IMR-90 (cell line): ENCODE measurements around the gene CTCF. TPM values are rescaled to one million over a fixed set of nuclear protein-coding genes. Genes with fewer than 3 reads are reported as not detected.

Experiments used
- ATAC-seq: fragments of 200-7000 bp; cut with Tn5 transposase; 2 replicates; pipeline ENCODE4 v1.9.1; 2020; ENCODE audit warnings: low read depth, mild to moderate bottlenecking, moderate library complexity
- BruUV-seq: library from RNA; stranded (reverse); fragments of 400-500 nt; replicated peaks from 2 replicates; lab custom pipeline; 2021; lab: Mats Ljungman, UMichigan
- CTCF ChIA-PET: fragments of 300-600 bp; formaldehyde crosslinking; extraction: SDS; loops from one replicate; lab custom pipeline; 2021; ENCODE audit warnings: antibody characterized with exemption; lab: Yijun Ruan, JAX
- POLR2A ChIA-PET: fragments of 300-600 bp; sonication (Branson Sonifier 250); formaldehyde crosslinking; loops from one replicate; lab custom pipeline; 2022; ENCODE audit warnings: antibody characterized with exemption; ENCODE audit not compliant: unreplicated experiment; lab: Charles Lee
- DNase-seq: peaks from one replicate; pipeline ENCODE4 v3.0.0; 2013
- H2AFZ ChIP-seq: replicated peaks from 2 replicates; pipeline ENCODE3; 2013; ENCODE audit warnings: low read length, mild to moderate bottlenecking; ENCODE audit not compliant: poor library complexity
- H2AK5ac ChIP-seq: 2 replicates; pipeline ENCODE4 v1.6.1; 2013; ENCODE audit warnings: low read depth, low read length, inconsistent platforms
- H2AK9ac ChIP-seq: replicated peaks from 2 replicates; pipeline ENCODE3; 2013; ENCODE audit warnings: mild to moderate bottlenecking, low read depth, low read length, moderate library complexity; ENCODE audit not compliant: poor library complexity
- H2BK120ac ChIP-seq: 2 replicates; pipeline ENCODE4 v1.6.1; 2013; ENCODE audit warnings: low read depth, low read length, inconsistent platforms
- H2BK15ac ChIP-seq: 3 replicates; pipeline ENCODE4 v1.6.1; 2013; ENCODE audit warnings: low read depth, low read length, inconsistent platforms
- H2BK20ac ChIP-seq: 2 replicates; pipeline ENCODE4 v1.6.1; 2013; ENCODE audit warnings: low read depth, mild to moderate bottlenecking, inconsistent platforms, low read length, moderate library complexity
- H2BK5ac ChIP-seq: 2 replicates; pipeline ENCODE4 v1.6.1; 2013; ENCODE audit warnings: mild to moderate bottlenecking, low read depth, low read length, inconsistent platforms; ENCODE audit not compliant: poor library complexity, severe bottlenecking
- H3K14ac ChIP-seq: replicated peaks from 2 replicates; pipeline ENCODE4 v1.6.1; 2013; ENCODE audit warnings: low read depth, low read length, inconsistent platforms
- H3K18ac ChIP-seq: 2 replicates; pipeline ENCODE4 v1.6.1; 2013; ENCODE audit warnings: low read depth, low read length, control low read depth
- H3K23ac ChIP-seq: 2 replicates; pipeline ENCODE4 v1.6.1; 2013; ENCODE audit warnings: low read depth, low read length, inconsistent platforms
- H3K27ac ChIP-seq: 2 replicates; pipeline ENCODE4 v1.5.1; 2013; ENCODE audit warnings: mild to moderate bottlenecking, control low read depth, low read length; ENCODE audit not compliant: insufficient read depth
- H3K27me3 ChIP-seq: 2 replicates; pipeline ENCODE4 v1.6.1; 2013; ENCODE audit warnings: low read length; ENCODE audit not compliant: control insufficient read depth, insufficient read depth
- H3K36me3 ChIP-seq: 2 replicates; pipeline ENCODE4 v1.6.1; 2013; ENCODE audit warnings: low read length, mixed read lengths; ENCODE audit not compliant: control insufficient read depth, insufficient read depth
- H3K4ac ChIP-seq: 2 replicates; pipeline ENCODE4 v1.6.1; 2013; ENCODE audit warnings: low read depth, low read length, inconsistent platforms
- H3K4me1 ChIP-seq: 2 replicates; pipeline ENCODE4 v1.6.1; 2013; ENCODE audit warnings: low read length, mixed read lengths; ENCODE audit not compliant: control insufficient read depth, insufficient read depth
- H3K4me2 ChIP-seq: 2 replicates; pipeline ENCODE4 v1.6.1; 2013; ENCODE audit warnings: low read depth, mild to moderate bottlenecking, control low read depth, low read length, moderate library complexity
- H3K4me3 ChIP-seq: 2 replicates; pipeline ENCODE4 v1.5.1; 2013; ENCODE audit warnings: low read depth, mild to moderate bottlenecking, control low read depth, low read length, moderate library complexity; ENCODE audit not compliant: insufficient read depth
- H3K56ac ChIP-seq: 2 replicates; pipeline ENCODE4 v1.6.1; 2013; ENCODE audit warnings: low read length, inconsistent platforms; ENCODE audit not compliant: insufficient read depth; ENCODE audit errors: extremely low read depth
- H3K79me1 ChIP-seq, 2 experiments: 2 replicates each; pipeline ENCODE4 v1.6.1; 2013; ENCODE audit warnings: low read length in 2 of 2, inconsistent platforms in 1 of 2, low read depth in 1 of 2
- H3K9ac ChIP-seq: 2 replicates; pipeline ENCODE4 v1.6.1; 2013; ENCODE audit warnings: low read depth, low read length, control low read depth
- H3K9me1 ChIP-seq: 2 replicates; pipeline ENCODE4 v1.6.1; 2013; ENCODE audit warnings: low read length, inconsistent platforms; ENCODE audit not compliant: insufficient read depth
- H3K9me3 ChIP-seq: 2 replicates; pipeline ENCODE4 v1.6.1; 2013; ENCODE audit warnings: low read length; ENCODE audit not compliant: control insufficient read depth, insufficient read depth
- H4K20me1 ChIP-seq: 2 replicates; pipeline ENCODE4 v1.6.1; 2013; ENCODE audit warnings: low read length, inconsistent platforms; ENCODE audit not compliant: insufficient read depth
- H4K5ac ChIP-seq: 2 replicates; pipeline ENCODE4 v1.6.1; 2013; ENCODE audit warnings: mild to moderate bottlenecking, low read depth, low read length, control low read depth
- H4K8ac ChIP-seq, 2 experiments: 2 replicates each; pipeline ENCODE4 v1.6.1; 2013; ENCODE audit warnings: low read depth in 2 of 2, low read length in 2 of 2, control low read depth in 1 of 2, inconsistent platforms in 1 of 2
- H4K91ac ChIP-seq: 2 replicates; pipeline ENCODE4 v1.6.1; 2013; ENCODE audit warnings: low read depth, low read length, inconsistent platforms; ENCODE audit not compliant: insufficient read depth
- BHLHE40 ChIP-seq: fragments of 150-350 bp; IDR thresholded peaks from 2 replicates; pipeline ENCODE4 v1.6.1; 2016; ENCODE audit warnings: mild to moderate bottlenecking, low read depth, low read length
- CEBPB ChIP-seq: IDR thresholded peaks from 2 replicates; pipeline ENCODE4 v1.6.1; 2012; ENCODE audit warnings: low read depth, low read length, improper control_type of control experiment
- CHD1 ChIP-seq: IDR thresholded peaks from 2 replicates; pipeline ENCODE4 v1.6.1; 2012; ENCODE audit warnings: low read depth, low read length, improper control_type of control experiment
- CTCF ChIP-seq: conservative IDR thresholded peaks from 2 replicates; pipeline ENCODE4 v1.5.1; 2012; ENCODE audit warnings: mild to moderate bottlenecking, low read depth, low read length, improper control_type of control experiment
- ELK1 ChIP-seq: fragments of 150-350 bp; IDR thresholded peaks from 2 replicates; pipeline ENCODE4 v1.6.1; 2016; ENCODE audit warnings: low read depth, mild to moderate bottlenecking, low read length, moderate library complexity, borderline replicate concordance
- FOS ChIP-seq: fragments of 150-350 bp; IDR thresholded peaks from 2 replicates; pipeline ENCODE4 v1.6.1; 2016; ENCODE audit warnings: low read depth, low read length
- MAFK ChIP-seq: IDR thresholded peaks from 2 replicates; pipeline ENCODE4 v1.6.1; 2012; ENCODE audit warnings: low read depth, low read length, improper control_type of control experiment
- MAZ ChIP-seq: IDR thresholded peaks from 2 replicates; pipeline ENCODE4 v1.6.1; 2012; ENCODE audit warnings: low read depth, mild to moderate bottlenecking, low read length, improper control_type of control experiment, moderate library complexity, borderline replicate concordance
- MXI1 ChIP-seq: IDR thresholded peaks from 2 replicates; pipeline ENCODE4 v1.6.1; 2012; ENCODE audit warnings: low read depth, mild to moderate bottlenecking, low read length, moderate library complexity, borderline replicate concordance
- NFE2L2 ChIP-seq: fragments of 150-350 bp; IDR thresholded peaks from 2 replicates; pipeline ENCODE4 v1.6.1; 2016; ENCODE audit warnings: low read depth, mild to moderate bottlenecking, low read length
- POLR2A ChIP-seq: IDR thresholded peaks from 2 replicates; pipeline ENCODE4 v1.6.1; 2012; ENCODE audit warnings: mild to moderate bottlenecking, low read depth, low read length
- RAD21 ChIP-seq: IDR thresholded peaks from 2 replicates; pipeline ENCODE4 v1.6.1; 2012; ENCODE audit warnings: low read length, improper control_type of control experiment
- RCOR1 ChIP-seq: IDR thresholded peaks from 2 replicates; pipeline ENCODE4 v1.6.1; 2012; ENCODE audit warnings: mild to moderate bottlenecking, low read length, improper control_type of control experiment; ENCODE audit not compliant: insufficient replicate concordance
- RFX5 ChIP-seq: IDR thresholded peaks from 2 replicates; pipeline ENCODE4 v1.8.0; 2012; ENCODE audit warnings: low read depth, mild to moderate bottlenecking, low read length, moderate library complexity
- SMC3 ChIP-seq: fragments of 150-350 bp; IDR thresholded peaks from 2 replicates; pipeline ENCODE4 v1.6.1; 2016; ENCODE audit warnings: low read depth, mild to moderate bottlenecking, antibody characterized with exemption, low read length, moderate library complexity
- WGBS, 2 experiments: methylation state at CpG; one replicate each; pipeline versions ENCODE4 v1.1.5 to v1.1.7; 2013; ENCODE audit warnings: missing lambda C conversion rate in 2 of 2; ENCODE audit not compliant: insufficient read length in 1 of 2; ENCODE audit errors: extremely low coverage in 2 of 2; 5-methylcytosine and 5-hydroxymethylcytosine counted together
- dilution Hi-C: fragments of 300-500 bp; cut with HindIII; formaldehyde crosslinking; loops from one replicate; pipeline ENCODE4 v1.14.3; 2018; ENCODE audit warnings: low sequenced_read_pairs; ENCODE audit not compliant: unreplicated experiment
- in situ Hi-C: fragments of 300-500 bp; cut with MboI; formaldehyde crosslinking; loops from 3 replicates; pipeline ENCODE4 v1.14.3; 2019; ENCODE audit warnings: low sequenced_read_pairs, inconsistent platforms, mixed read lengths
- intact Hi-C: fragments of 100-400 bp; cut with micrococcal nuclease; formaldehyde crosslinking; loops from 2 replicates; pipeline ENCODE4 v1.10.0; 2022
- polyA plus RNA-seq, 3 experiments: library from polyadenylated mRNA; depleted of rRNA; stranded (reverse); fragments of >200 nt; gene quantifications; 2 replicates each; pipeline ENCODE4 v1.2.3, GENCODE V29; 2012; ENCODE audit warnings: low replicate concordance in 1 of 3
- total RNA-seq: library from RNA; depleted of rRNA; stranded (reverse); fragments of >200 nt; gene quantifications from 2 replicates; pipeline ENCODE4 v1.2.3, GENCODE V29; 2012
- TF ChIP-seq, protein P1 (sequence below): fragments of 150-350 bp; IDR thresholded peaks from 2 replicates; pipeline ENCODE4 v1.6.1; 2017; ENCODE audit warnings: mild to moderate bottlenecking, antibody characterized with exemption, low read length, low read depth

CTCF gene
- total and polyA plus RNA-seq, 2 of the 4 experiments (the other 2 are of a cell fraction) = 16.1 to 22.8 TPM

DNA sequence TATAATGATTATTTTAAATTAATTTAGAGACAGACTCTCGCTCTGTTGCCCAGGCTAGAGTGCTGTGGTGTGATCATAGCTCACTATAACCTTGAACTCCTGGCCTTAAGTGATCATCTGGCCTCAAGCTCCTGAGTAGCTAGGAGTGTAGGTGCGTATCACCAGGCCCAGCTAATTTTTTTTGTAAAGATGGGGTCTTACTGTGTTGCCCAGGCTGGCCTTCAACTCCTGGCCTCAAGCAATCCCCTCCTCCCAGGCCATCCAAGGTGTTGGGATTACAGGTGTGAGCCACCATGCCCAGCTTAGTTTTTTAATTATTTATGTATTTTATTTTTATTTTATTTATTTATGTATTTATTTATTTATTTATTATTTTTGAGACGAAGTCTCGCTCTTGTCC lies 17.9 kb downstream of the CTCF start:
- dilution Hi-C loops = no loop called here

More for the DNA sequence above, 17.9 kb downstream of the CTCF start:
- no peak for ATAC-seq
- H3K9me3 ChIP-seq = no peaks in the 10 kb centered on the region
- H2BK5ac ChIP-seq = no peak overlapping the region
- no peak overlapping the region for H2BK120ac ChIP-seq
- H3K9me1 ChIP-seq = peaks cover 3% of the 10 kb centered on the region; the same call in 1 of the 2 replicates
- BruUV-seq = no TSS peak
- TF ChIP-seq RAD21 (no peak), CHD1 (no peak), RCOR1 (no peak), NFE2L2 (no peak), CTCF (no peak), ELK1 (no peak), POLR2A (no peak), MAZ (no peak), RFX5 (no peak), MAFK (no peak), CEBPB (no peak), FOS (no peak), BHLHE40 (no peak), SMC3 (no peak), MXI1 (no peak)
- TF ChIP-seq, protein P1, sequence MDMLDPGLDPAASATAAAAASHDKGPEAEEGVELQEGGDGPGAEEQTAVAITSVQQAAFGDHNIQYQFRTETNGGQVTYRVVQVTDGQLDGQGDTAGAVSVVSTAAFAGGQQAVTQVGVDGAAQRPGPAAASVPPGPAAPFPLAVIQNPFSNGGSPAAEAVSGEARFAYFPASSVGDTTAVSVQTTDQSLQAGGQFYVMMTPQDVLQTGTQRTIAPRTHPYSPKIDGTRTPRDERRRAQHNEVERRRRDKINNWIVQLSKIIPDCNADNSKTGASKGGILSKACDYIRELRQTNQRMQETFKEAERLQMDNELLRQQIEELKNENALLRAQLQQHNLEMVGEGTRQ = no peak
- peaks cover 2% of the 10 kb centered on the region; the same call in 1 of the 2 replicates for H3K4me1 ChIP-seq
- H2AK5ac ChIP-seq = no peak overlapping the region
- H3K4me3 ChIP-seq = no peak overlapping the region
- H3K36me3 ChIP-seq = peaks cover 10% of the 10 kb centered on the region
- no peak overlapping the region for H3K23ac ChIP-seq
- no peak overlapping the region for H2BK15ac ChIP-seq
- H4K91ac ChIP-seq = no peak overlapping the region
- peaks cover 20% of the 10 kb centered on the region; the same call in 1 of the 2 replicates for H4K20me1 ChIP-seq
- no peak overlapping the region for H3K4me2 ChIP-seq
- H3K18ac ChIP-seq = no peak overlapping the region
- no CpG with 5 or more reads among the region's 4 CpGs for WGBS, 2 experiments
- no peak overlapping the region for H2AFZ ChIP-seq
- H3K4ac ChIP-seq = no peak overlapping the region
- no peak overlapping the region for H3K27ac ChIP-seq
- intact Hi-C loops (no loop called here), in situ Hi-C loops (no loop called here)
- no peaks in the 10 kb centered on the region for H3K27me3 ChIP-seq
- no peak for DNase-seq
- no peak overlapping the region for H4K5ac ChIP-seq
- H3K56ac ChIP-seq = no peak overlapping the region
- CTCF ChIA-PET = no interaction called here
- no peak overlapping the region for H3K14ac ChIP-seq
- POLR2A ChIA-PET = interaction anchor here (0.6 kb wide), 1 partner anchor 18 kb away, joined by 3 read pairs; no protein-coding TSS in a partner anchor
- no peak overlapping the region for H3K9ac ChIP-seq
- H2BK20ac ChIP-seq = no peak overlapping the region
- H4K8ac ChIP-seq = no peak overlapping the region
- H2AK9ac ChIP-seq = no peak overlapping the region
- peaks cover 28 to 61% of the 10 kb centered on the region in 2 experiments for H3K79me1 ChIP-seq
